CD4-positive, alpha-beta memory T cell (primary cell): ENCODE results near the gene EPN2. TPM values are rescaled to one million over a fixed set of nuclear protein-coding genes. Genes with fewer than 3 reads are reported as not detected.

Experiments used
- CTCF ChIA-PET: fragments of 350-600 bp; sonication (Branson Sonifier 250); formaldehyde crosslinking; loops from one replicate; lab custom pipeline; 2021; ENCODE audit warnings: inconsistent platforms; ENCODE audit not compliant: partially characterized antibody; lab: Charles Lee
- POLR2A ChIA-PET: fragments of 350-600 bp; sonication (Branson Sonifier 250); formaldehyde crosslinking; loops from one replicate; lab custom pipeline; 2021; ENCODE audit not compliant: partially characterized antibody; lab: Charles Lee
- DNase-seq, 5 donors: peaks; one replicate each; pipeline versions ENCODE4 v3.0.0 to v3.0.0-alpha.2; 2020 to 2022; ENCODE audit warnings: mixed read lengths in 1 of 5
- H3K27ac ChIP-seq: one replicate; pipeline ENCODE4 v1.7.0; 2013; ENCODE audit warnings: low read depth, low read length
- H3K27me3 ChIP-seq: 2 replicates; pipeline ENCODE4 v1.7.0; 2013; ENCODE audit warnings: mild to moderate bottlenecking, low read length, moderate library complexity; ENCODE audit not compliant: insufficient read depth
- H3K36me3 ChIP-seq: 2 replicates; pipeline ENCODE4 v1.7.0; 2013; ENCODE audit warnings: mild to moderate bottlenecking, low read length, moderate library complexity; ENCODE audit not compliant: insufficient read depth
- H3K4me1 ChIP-seq: 2 replicates; pipeline ENCODE4 v1.7.0; 2013; ENCODE audit warnings: mild to moderate bottlenecking, low read length, moderate library complexity; ENCODE audit not compliant: insufficient read depth
- H3K4me3 ChIP-seq, 2 donors: one replicate each; pipeline ENCODE4 v1.7.0; 2013; ENCODE audit warnings: low read length in 2 of 2, mild to moderate bottlenecking in 1 of 2
- H3K9me3 ChIP-seq, 2 donors: one replicate each; pipeline ENCODE4 v1.7.0; 2013; ENCODE audit warnings: low read length in 2 of 2, control low read depth in 1 of 2; ENCODE audit not compliant: control insufficient read depth in 1 of 2
- H3K27ac Mint-ChIP-seq, 7 donors: one replicate each; pipeline ENCODE4 v1.8.0; 2020 to 2021; ENCODE audit warnings: mixed read lengths in 7 of 7, mild to moderate bottlenecking in 6 of 7, inconsistent platforms in 3 of 7, moderate library complexity in 3 of 7
- H3K27me3 Mint-ChIP-seq, 2 donors: one replicate each; pipeline ENCODE4 v1.8.0; 2020 to 2021; ENCODE audit warnings: mixed read lengths in 2 of 2
- H3K36me3 Mint-ChIP-seq, 2 donors: one replicate each; pipeline ENCODE4 v1.8.0; 2020 to 2021; ENCODE audit warnings: mixed read lengths in 2 of 2, inconsistent platforms in 1 of 2, mild to moderate bottlenecking in 1 of 2
- H3K4me1 Mint-ChIP-seq, 4 donors: one replicate each; pipeline ENCODE4 v1.8.0; 2020 to 2021; ENCODE audit warnings: mixed read lengths in 4 of 4, mild to moderate bottlenecking in 1 of 4
- H3K4me3 Mint-ChIP-seq, 8 donors: one replicate each; pipeline ENCODE4 v1.8.0; 2020 to 2021; ENCODE audit warnings: mixed read lengths in 8 of 8, mild to moderate bottlenecking in 7 of 8, moderate library complexity in 6 of 8, inconsistent platforms in 3 of 8
- H3K9me3 Mint-ChIP-seq, 8 donors: one replicate each; pipeline ENCODE4 v1.8.0; 2020 to 2021; ENCODE audit warnings: mixed read lengths in 8 of 8, mild to moderate bottlenecking in 5 of 8, inconsistent platforms in 3 of 8, moderate library complexity in 1 of 8
- intact Hi-C: fragments of 100-400 bp; cut with micrococcal nuclease; formaldehyde crosslinking; loops from one replicate; pipeline ENCODE4 v1.15.1; 2023
- polyA plus RNA-seq, 2 donors: library from polyadenylated mRNA; unstranded; fragments of 300-500 nt; fragmentation: Illumina TruSeq; gene quantifications; one replicate each; pipeline ENCODE4 v1.2.3, GENCODE V29; 2021
- total RNA-seq, 2 experiments: library from RNA; stranded (reverse); gene quantifications; one replicate each; pipeline ENCODE4 v1.2.3, GENCODE V29; 2021

EPN2 gene
- total and polyA plus RNA-seq, 4 experiments from 2014 or later, result 4.2 to 10.4 (median 9.9) TPM

- Histone ChIP-seq H3K4me1 (peaks cover 21% of the 10 kb centered on the region), H3K27me3 (no peaks in the 10 kb centered on the region), H3K36me3 (no peaks in the 10 kb centered on the region), H3K4me3 (no peak overlapping the region), H3K9me3 (no peaks in the 10 kb centered on the region), H3K27ac (no peak overlapping the region)
- Mint-ChIP-seq H3K9me3 (no peaks in the 10 kb centered on the region), H3K4me1 (peaks cover 18 to 25% (median 24%) of the 10 kb centered on the region in 4 donors), H3K27ac (no peak overlapping the region), H3K36me3 (no peaks in the 10 kb centered on the region), H3K4me3 (no peak overlapping the region), H3K27me3 (peaks cover 1 to 7% of the 10 kb centered on the region in 2 donors)
- DNase-seq, result no peak
- intact Hi-C loops, result no loop called here
- ChIA-PET POLR2A (no interaction called here), CTCF (no interaction called here)
Measured at GRCh38 chr17:19302791-19303331, 65.7 kb downstream of the EPN2 start.

DNA sequence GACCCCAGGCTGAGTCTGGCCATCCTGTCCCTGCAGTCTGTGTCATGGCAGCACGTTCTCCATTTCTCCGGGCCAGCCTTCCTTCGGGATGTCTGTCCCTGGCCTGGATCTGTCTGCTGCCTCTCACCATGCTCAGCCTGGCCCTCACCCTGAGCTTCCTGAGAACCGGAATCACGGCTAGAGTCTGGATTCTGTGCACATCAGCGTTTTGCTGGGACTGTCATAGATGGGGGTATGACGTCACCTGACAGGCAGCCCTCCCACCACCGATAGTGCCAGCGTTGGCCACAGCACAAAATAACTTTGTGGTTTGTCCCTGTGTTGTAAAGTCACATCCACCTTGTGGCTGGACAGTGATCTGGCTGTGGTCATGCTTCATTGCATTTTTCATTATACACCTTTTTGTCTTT, 66.2 kb downstream of the EPN2 start:
- H3K36me3 ChIP-seq, result no peaks in the 10 kb centered on the region
- intact Hi-C loops, result no loop called here
- no peak overlapping the region for H3K4me3 Mint-ChIP-seq
- no peak overlapping the region for H3K27ac Mint-ChIP-seq
- POLR2A ChIA-PET, result no interaction called here
- H3K27me3 Mint-ChIP-seq, result peaks cover 4 to 9% of the 10 kb centered on the region in 2 donors
- H3K4me3 ChIP-seq, result no peak overlapping the region
- no peak for DNase-seq
- peaks cover 21% of the 10 kb centered on the region for H3K4me1 ChIP-seq
- no peaks in the 10 kb centered on the region for H3K27me3 ChIP-seq
- CTCF ChIA-PET, result no interaction called here
- peaks cover 0 to 1% (median 0%) of the 10 kb centered on the region in 8 donors for H3K9me3 Mint-ChIP-seq
- peaks cover 18 to 26% (median 24%) of the 10 kb centered on the region in 4 donors for H3K4me1 Mint-ChIP-seq
- H3K27ac ChIP-seq, result no peak overlapping the region
- H3K9me3 ChIP-seq, result no peaks in the 10 kb centered on the region
- H3K36me3 Mint-ChIP-seq, result peaks cover 0 to 2% of the 10 kb centered on the region in 2 donors

GRCh38 chr17:19304209-19304608, 67.0 kb downstream of the EPN2 start:
- Mint-ChIP-seq H3K27ac (no peak overlapping the region), H3K27me3 (peaks cover 6 to 10% of the 10 kb centered on the region in 2 donors), H3K36me3 (peaks cover 0 to 3% of the 10 kb centered on the region in 2 donors), H3K4me1 (peaks cover 18 to 26% (median 24%) of the 10 kb centered on the region in 4 donors), H3K4me3 (no peak overlapping the region), H3K9me3 (peaks cover 0 to 3% (median 0%) of the 10 kb centered on the region in 8 donors)
- CTCF ChIA-PET, result interaction anchor here (1.0 kb wide), 1 partner anchor 11 kb away, joined by 3 read pairs; no protein-coding TSS in a partner anchor
- H3K4me3 ChIP-seq, result no peak overlapping the region
- H3K4me1 ChIP-seq, result peaks cover 21% of the 10 kb centered on the region
- no peaks in the 10 kb centered on the region for H3K36me3 ChIP-seq
- H3K27me3 ChIP-seq, result no peaks in the 10 kb centered on the region
- intact Hi-C loops, result no loop called here
- POLR2A ChIA-PET, result no interaction called here
- no peak overlapping the region for H3K27ac ChIP-seq
- no peak for DNase-seq
- no peaks in the 10 kb centered on the region for H3K9me3 ChIP-seq

GRCh38 chr17:19304751-19305150, 67.6 kb downstream of the EPN2 start:
- Histone ChIP-seq H3K27ac (no peak overlapping the region), H3K9me3 (no peaks in the 10 kb centered on the region), H3K27me3 (no peaks in the 10 kb centered on the region), H3K4me3 (no peak overlapping the region), H3K36me3 (no peaks in the 10 kb centered on the region), H3K4me1 (peaks cover 21% of the 10 kb centered on the region)
- ChIA-PET POLR2A (no interaction called here), CTCF (interaction anchor here (1.0 kb wide), 1 partner anchor 11 kb away, joined by 3 read pairs; no protein-coding TSS in a partner anchor)
- H3K4me1 Mint-ChIP-seq, result peaks cover 18 to 26% (median 24%) of the 10 kb centered on the region in 4 donors
- no peak for DNase-seq
- H3K9me3 Mint-ChIP-seq, result peaks cover 0 to 3% (median 0%) of the 10 kb centered on the region in 8 donors
- H3K27me3 Mint-ChIP-seq, result peaks cover 6 to 10% of the 10 kb centered on the region in 2 donors
- no peak overlapping the region for H3K27ac Mint-ChIP-seq
- H3K4me3 Mint-ChIP-seq, result no peak overlapping the region
- H3K36me3 Mint-ChIP-seq, result peaks cover 0 to 3% of the 10 kb centered on the region in 2 donors
- intact Hi-C loops, result no loop called here

- Histone ChIP-seq H3K27ac (no peak overlapping the region), H3K27me3 (no peaks in the 10 kb centered on the region), H3K9me3 (no peaks in the 10 kb centered on the region), H3K36me3 (no peaks in the 10 kb centered on the region), H3K4me3 (no peak overlapping the region), H3K4me1 (peaks cover 21% of the 10 kb centered on the region)
- H3K4me1 Mint-ChIP-seq, result peaks cover 18 to 26% (median 24%) of the 10 kb centered on the region in 4 donors
- intact Hi-C loops, result no loop called here
- H3K4me3 Mint-ChIP-seq, result peak overlapping the region in 2 of 8 donors; percentile 25 to 46
- ChIA-PET POLR2A (no interaction called here), CTCF (interaction anchor here (1.2 to 1.9 kb wide), 2 partner anchors 11 to 24 kb away, joined by 3 to 8 read pairs; no protein-coding TSS in a partner anchor)
- peaks cover 0 to 3% (median 0%) of the 10 kb centered on the region in 8 donors for H3K9me3 Mint-ChIP-seq
- H3K27me3 Mint-ChIP-seq, result peaks cover 6 to 10% of the 10 kb centered on the region in 2 donors
- H3K27ac Mint-ChIP-seq, result peak overlapping the region in 2 of 7 donors; percentile 6 to 40
- DNase-seq, result no peak
- H3K36me3 Mint-ChIP-seq, result peaks cover 0 to 3% of the 10 kb centered on the region in 2 donors
Measured at GRCh38 chr17:19305256-19305655, 68.1 kb downstream of the EPN2 start.

DNA sequence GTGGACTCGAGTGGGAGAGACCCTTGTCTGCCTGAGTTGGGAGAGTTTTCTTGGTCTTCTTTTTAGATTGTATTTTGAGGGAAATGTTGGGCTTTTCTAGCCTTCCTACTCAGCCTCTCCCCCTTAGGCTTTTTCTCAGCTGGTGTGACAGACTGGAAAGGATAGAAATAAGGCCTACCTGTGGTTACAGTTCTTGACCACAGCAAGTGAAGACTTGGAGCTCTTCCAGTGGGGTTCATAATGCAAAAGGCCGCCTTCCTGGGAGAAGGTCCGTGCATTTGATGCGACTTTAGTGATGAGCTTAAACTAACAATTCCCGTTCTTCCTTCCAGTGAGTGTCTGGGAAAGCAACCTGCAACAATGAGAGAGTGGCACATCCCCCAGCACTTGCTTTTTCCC, 68.6 kb downstream of the EPN2 start:
- Mint-ChIP-seq H3K4me3 (peak overlapping the region in 6 of 8 donors; percentile 17 to 71 (median 54)), H3K4me1 (peaks cover 18 to 26% (median 24%) of the 10 kb centered on the region in 4 donors), H3K27me3 (peaks cover 6 to 10% of the 10 kb centered on the region in 2 donors), H3K9me3 (peaks cover 0 to 3% (median 0%) of the 10 kb centered on the region in 8 donors), H3K36me3 (peaks cover 0 to 3% of the 10 kb centered on the region in 2 donors), H3K27ac (peak overlapping the region in 4 of 7 donors; percentile 31 to 75 (median 44))
- no peak overlapping the region for H3K27ac ChIP-seq
- ChIA-PET POLR2A (no interaction called here), CTCF (interaction anchor here (0.6 to 1.9 kb wide), 7 partner anchors 12 to 1031 kb away, joined by 3 to 9 read pairs (median 3); partner anchors contain the start of gene B9D1)
- H3K4me3 ChIP-seq, result no peak overlapping the region
- DNase-seq, result no peak
- no peaks in the 10 kb centered on the region for H3K27me3 ChIP-seq
- H3K4me1 ChIP-seq, result peaks cover 21% of the 10 kb centered on the region
- H3K9me3 ChIP-seq, result no peaks in the 10 kb centered on the region
- intact Hi-C loops, result no loop called here
- no peaks in the 10 kb centered on the region for H3K36me3 ChIP-seq
